Neural crest cell (in vitro differentiated cells): ENCODE measurements around the gene PTAFR. TPM values are rescaled to one million over a fixed set of nuclear protein-coding genes. Genes with fewer than 3 reads are reported as not detected.

ENCODE experiments used
- DNase-seq: peaks from one replicate; pipeline ENCODE4 v3.0.0; 2021; ENCODE audit warnings: low read depth, mixed read lengths, low spot score
- H3K27ac Mint-ChIP-seq: one replicate; pipeline ENCODE4 v1.8.0; 2021; ENCODE audit warnings: mild to moderate bottlenecking, mixed read lengths; ENCODE audit not compliant: unreplicated experiment
- H3K27me3 Mint-ChIP-seq: 2 replicates; pipeline ENCODE4 v1.8.0; 2021; ENCODE audit warnings: low read depth, mild to moderate bottlenecking, mixed read lengths
- H3K36me3 Mint-ChIP-seq: 2 replicates; pipeline ENCODE4 v1.8.0; 2021; ENCODE audit warnings: low read depth, mild to moderate bottlenecking, mixed read lengths
- H3K4me1 Mint-ChIP-seq: 2 replicates; pipeline ENCODE4 v1.8.0; 2021; ENCODE audit warnings: mixed read lengths
- H3K4me3 Mint-ChIP-seq: one replicate; pipeline ENCODE4 v1.8.0; 2021; ENCODE audit warnings: mild to moderate bottlenecking, mixed read lengths
- H3K9me3 Mint-ChIP-seq: 2 replicates; pipeline ENCODE4 v1.8.0; 2021; ENCODE audit warnings: mixed read lengths
- CTCF ChIP-seq: fragments of 200-600 bp; sonication (generic); conservative IDR thresholded peaks from 2 replicates; pipeline ENCODE4 v1.5.0; 2021; ENCODE audit warnings: antibody characterized with exemption, mild to moderate bottlenecking
- total RNA-seq: library from RNA; stranded (reverse); gene quantifications from 2 replicates; pipeline ENCODE4 v1.2.1, GENCODE V29; 2021

Gene PTAFR
- total RNA-seq, 1 donor from 2014 or later, result 0.28 TPM

- H3K4me1 Mint-ChIP-seq, result no peaks in the 10 kb centered on the region
- no peak for TF ChIP-seq CTCF
Measured at GRCh38 chr1:28115267-28115666, 61.2 kb downstream of the PTAFR start.

GRCh38 chr1:28114844-28115243, 61.6 kb downstream of the PTAFR start:
- H3K36me3 Mint-ChIP-seq, result no peaks in the 10 kb centered on the region
- no peak overlapping the region for H3K27ac Mint-ChIP-seq
- TF ChIP-seq CTCF, result no peak
- H3K9me3 Mint-ChIP-seq, result peaks cover 3% of the 10 kb centered on the region
- no peak for DNase-seq
- H3K4me3 Mint-ChIP-seq, result no peak overlapping the region
- no peaks in the 10 kb centered on the region for H3K4me1 Mint-ChIP-seq
- peaks cover 2% of the 10 kb centered on the region for H3K27me3 Mint-ChIP-seq

More at GRCh38 chr1:28115267-28115666, 61.2 kb downstream of the PTAFR start:
- no peaks in the 10 kb centered on the region for H3K36me3 Mint-ChIP-seq
- no peak for DNase-seq
- H3K9me3 Mint-ChIP-seq, result peaks cover 3% of the 10 kb centered on the region
- H3K27me3 Mint-ChIP-seq, result peaks cover 2% of the 10 kb centered on the region
- H3K4me3 Mint-ChIP-seq, result no peak overlapping the region
- H3K27ac Mint-ChIP-seq, result no peak overlapping the region

GRCh38 chr1:28113242-28113572, 63.3 kb downstream of the PTAFR start:
- Mint-ChIP-seq H3K9me3 (peaks cover 3% of the 10 kb centered on the region), H3K27ac (no peak overlapping the region), H3K4me3 (no peak overlapping the region), H3K36me3 (no peaks in the 10 kb centered on the region), H3K27me3 (peaks cover 2% of the 10 kb centered on the region), H3K4me1 (no peaks in the 10 kb centered on the region)
- no peak for DNase-seq
- TF ChIP-seq CTCF, result no peak

- Mint-ChIP-seq H3K27ac (no peak overlapping the region), H3K4me3 (no peak overlapping the region), H3K36me3 (no peaks in the 10 kb centered on the region), H3K4me1 (no peaks in the 10 kb centered on the region), H3K9me3 (peaks cover 3% of the 10 kb centered on the region), H3K27me3 (peaks cover 2% of the 10 kb centered on the region)
- no peak for DNase-seq
- TF ChIP-seq CTCF, result no peak
Measured at GRCh38 chr1:28112388-28113241, 63.9 kb downstream of the PTAFR start.

GRCh38 chr1:28111157-28111556, 65.3 kb downstream of the PTAFR start:
- H3K9me3 Mint-ChIP-seq, result peaks cover 3% of the 10 kb centered on the region
- no peak for TF ChIP-seq CTCF
- no peak overlapping the region for H3K4me3 Mint-ChIP-seq
- peaks cover 2% of the 10 kb centered on the region for H3K27me3 Mint-ChIP-seq
- H3K4me1 Mint-ChIP-seq, result no peaks in the 10 kb centered on the region
- H3K27ac Mint-ChIP-seq, result no peak overlapping the region
- no peak for DNase-seq
- H3K36me3 Mint-ChIP-seq, result no peaks in the 10 kb centered on the region
